Stimulated activated CD4-positive, alpha-beta T cell treated with anti-CD3 and anti-CD28 coated beads, Interleukin-1b, Interleukin-23, amount 100 ng/mL, for 48 hours (primary cell): ENCODE data around the gene MX2.
A peak's percentile ranks its signal among the peaks of the same experiment; 100 is the strongest.
"Not testable (repeated sequence)": the region's sequence is repeated elsewhere in the genome, so short reads cannot be mapped to it uniquely, and the experiment has no call there.

ENCODE experiments used
- DNase-seq: peaks from one replicate; pipeline ENCODE4 v3.0.0-alpha.2; 2020

The MX2 gene

DNA sequence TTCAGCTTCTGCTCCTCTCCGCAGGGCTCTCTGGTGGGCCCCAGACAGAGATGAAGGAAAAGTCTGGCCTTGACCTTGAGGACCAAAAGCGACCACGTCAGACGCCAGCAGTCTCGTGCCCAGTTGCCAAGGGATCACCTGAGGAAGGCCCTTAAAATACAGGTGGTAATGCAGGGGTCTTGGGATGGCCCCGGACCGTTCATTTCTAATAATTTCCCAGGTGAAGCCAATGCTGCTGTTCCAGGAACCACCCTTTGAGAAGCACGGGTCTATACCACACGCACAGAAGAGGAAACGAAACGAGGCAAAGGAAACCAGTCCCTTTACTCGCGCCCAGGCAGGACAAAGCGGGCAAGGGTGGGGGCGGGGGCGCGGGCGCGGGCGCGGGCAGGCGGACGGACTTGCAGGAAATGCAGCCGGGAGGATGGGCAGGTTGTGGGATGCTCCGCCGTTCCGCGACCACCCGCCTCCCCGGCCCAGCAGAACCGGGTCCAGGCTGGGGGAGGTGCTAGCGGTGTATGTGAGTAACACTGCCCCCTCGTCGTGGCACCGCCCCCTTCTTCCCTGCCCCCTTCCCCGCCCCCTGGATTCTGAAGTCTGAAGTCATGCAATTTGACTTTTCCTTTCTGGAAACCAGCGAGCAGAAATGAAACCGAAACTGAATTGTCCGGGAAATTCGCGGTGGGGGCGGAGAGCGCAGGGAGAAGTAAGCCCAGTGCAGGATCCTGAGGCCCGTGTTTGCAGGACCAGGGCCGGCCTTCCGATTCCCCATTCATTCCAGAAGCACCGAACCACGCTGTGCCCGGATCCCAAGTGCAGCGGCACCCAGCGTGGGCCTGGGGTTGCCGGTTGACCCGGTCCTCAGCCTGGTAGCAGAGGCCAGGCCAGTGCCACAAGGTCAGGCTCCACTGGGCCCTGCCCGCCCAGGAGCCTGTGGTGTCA is 58.4 kb downstream of the MX2 start:
- DNase-seq = peak; percentile 34

DNA sequence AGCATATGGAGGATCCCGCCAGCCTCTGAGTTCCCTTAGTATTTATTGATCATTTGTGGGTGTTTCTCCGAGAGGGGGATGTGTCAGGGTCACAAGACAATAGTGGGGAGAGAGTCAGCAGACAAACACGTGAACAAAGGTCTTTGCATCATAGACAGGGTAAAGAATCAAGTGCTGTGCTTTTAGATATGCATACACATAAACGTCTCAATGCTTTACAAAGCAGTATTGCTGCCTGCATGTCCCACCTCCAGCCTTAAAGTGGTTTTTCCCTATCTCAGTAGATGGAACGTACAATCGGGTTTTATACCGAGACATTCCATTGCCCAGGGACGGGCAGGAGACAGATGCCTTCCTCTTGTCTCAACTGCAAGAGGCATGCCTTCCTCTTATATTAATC is 59.2 kb downstream of the MX2 start:
- DNase-seq = not testable (repeated sequence)

DNA sequence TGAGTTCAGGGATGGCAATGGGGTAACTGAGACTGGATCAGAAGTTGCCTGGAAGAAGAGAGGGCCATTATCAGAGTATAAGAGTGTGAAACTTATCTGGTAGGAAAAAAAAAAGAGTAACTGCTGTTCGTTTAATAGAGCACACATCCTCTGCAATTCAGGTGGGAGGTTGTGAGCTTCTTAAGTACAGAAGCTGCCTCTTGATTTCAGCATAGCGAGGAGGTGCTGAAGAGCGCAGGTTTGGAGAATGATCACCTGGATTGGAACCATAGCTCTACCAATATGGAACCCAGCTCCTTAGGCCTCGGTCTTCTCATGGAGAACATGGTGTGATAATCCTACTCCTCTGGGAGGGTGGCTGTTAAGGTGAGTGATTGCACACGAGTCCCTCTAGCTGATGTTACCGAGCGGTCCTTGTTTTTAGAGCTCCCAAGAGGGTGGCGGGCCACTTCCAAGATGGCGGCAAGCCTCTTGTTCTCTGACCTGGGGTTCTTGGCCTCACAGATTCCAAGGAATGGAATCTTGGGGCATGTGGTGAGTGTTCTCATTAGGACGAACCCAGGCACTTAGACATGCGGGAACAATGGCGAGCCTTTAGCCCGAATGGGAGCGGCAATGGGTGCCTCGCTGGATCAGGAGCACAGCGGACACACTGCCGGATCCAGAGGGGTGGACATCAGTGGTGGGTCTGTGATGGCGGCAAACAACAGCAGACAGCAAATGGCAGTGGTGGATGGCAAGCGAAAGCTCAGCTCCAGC is 60.9 kb downstream of the MX2 start:
- DNase-seq = no peak

DNA sequence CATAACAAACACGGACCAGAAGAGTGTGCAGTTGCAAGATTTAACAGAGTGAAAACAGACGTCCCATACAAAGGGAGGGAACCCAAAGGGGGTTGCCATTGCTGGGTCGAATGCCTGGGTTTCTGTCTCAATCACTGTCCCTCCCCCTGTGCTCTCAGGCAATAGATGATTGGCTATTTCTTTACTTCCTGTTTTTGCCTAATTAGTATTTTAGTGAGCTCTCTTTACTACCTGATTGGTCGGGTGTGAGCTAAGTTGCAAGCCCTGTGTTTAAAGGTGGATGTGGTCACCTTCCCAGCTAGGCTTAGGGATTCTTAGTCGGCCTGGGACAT is 61.4 kb downstream of the MX2 start:
- not testable (repeated sequence) for DNase-seq

DNA sequence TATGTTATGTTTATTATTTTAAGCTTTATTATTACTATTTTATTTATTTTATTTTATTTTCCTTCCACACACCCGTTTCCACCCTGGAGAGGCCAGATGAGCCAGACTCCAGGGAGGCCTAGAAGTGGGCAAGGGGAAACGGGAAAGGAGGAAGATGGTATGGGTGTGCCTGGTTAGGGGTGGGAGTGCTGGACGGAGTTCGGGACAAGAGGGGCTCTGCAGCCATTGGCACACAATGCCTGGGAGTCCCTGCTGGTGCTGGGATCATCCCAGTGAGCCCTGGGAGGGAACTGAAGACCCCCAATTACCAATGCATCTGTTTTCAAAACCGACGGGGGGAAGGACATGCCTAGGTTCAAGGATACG is 63.7 kb downstream of the MX2 start:
- DNase-seq = no peak

DNA sequence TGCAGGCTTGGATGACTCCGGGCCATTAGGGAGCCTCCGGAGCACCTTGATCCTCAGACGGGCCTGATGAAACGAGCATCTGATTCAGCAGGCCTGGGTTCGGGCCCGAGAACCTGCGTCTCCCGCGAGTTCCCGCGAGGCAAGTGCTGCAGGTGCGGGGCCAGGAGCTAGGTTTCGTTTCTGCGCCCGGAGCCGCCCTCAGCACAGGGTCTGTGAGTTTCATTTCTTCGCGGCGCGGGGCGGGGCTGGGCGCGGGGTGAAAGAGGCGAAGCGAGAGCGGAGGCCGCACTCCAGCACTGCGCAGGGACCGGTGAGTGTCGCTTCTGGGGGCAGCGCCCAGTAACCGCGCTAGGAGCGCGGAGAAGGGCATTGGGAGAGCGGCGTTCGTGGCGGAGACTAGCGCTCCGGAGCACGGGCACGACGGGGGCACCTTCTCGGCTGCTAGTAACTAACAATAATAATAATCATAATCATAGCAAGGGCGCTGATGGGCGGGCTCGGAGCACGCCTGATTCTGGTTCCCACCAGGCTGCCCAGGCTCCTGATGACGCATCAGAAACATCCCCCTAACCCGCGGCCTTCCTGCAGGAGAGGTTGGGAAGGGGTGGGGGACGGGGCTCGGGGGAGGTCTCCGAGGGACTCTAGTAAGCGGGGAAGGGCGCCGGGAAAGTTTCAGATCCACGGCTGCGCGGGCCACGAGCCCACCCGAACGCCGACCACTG is 64.3 kb downstream of the MX2 start, which contains the start of gene MX1:
Gene MX1, plus strand, starts transcription at position 286 of the 722 bp plus-strand sequence. CDS start 5,832 bp downstream, outside the sequence.
- DNase-seq = peak; percentile 87

DNA sequence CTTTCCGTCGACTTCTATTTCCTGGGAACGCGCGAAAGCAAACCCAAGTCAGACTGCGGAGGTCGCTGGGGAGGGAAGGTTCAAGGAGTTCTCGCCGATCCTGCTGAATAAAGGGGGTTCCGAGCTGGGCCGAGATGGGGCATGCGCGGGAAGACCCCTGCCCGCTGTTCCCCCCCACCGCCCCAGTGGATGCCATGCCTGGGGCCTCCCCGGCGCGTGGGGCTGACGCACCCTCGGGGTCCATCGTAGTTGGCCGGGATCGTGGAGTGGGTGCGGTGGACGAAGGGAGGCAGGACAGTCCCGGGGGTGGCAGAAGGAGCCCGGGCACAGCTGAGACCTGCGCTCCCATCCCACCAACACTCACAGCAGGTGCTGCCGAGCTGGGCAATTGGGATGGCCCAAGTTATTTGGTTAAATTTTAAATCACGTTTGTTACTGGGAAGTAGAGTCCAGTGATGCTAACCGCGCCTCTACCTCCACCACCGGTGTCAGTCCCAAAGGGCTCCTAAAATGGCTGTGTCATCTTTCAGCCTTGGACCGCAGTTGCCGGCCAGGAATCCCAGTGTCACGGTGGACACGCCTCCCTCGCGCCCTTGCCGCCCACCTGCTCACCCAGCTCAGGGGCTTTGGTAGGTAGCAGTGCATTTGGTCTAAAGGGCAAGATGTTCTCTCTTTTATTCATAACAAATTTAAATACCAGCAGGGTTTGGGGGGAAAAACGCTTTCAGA is 65.0 kb downstream of the MX2 start:
- DNase-seq = peak; percentile 13

DNA sequence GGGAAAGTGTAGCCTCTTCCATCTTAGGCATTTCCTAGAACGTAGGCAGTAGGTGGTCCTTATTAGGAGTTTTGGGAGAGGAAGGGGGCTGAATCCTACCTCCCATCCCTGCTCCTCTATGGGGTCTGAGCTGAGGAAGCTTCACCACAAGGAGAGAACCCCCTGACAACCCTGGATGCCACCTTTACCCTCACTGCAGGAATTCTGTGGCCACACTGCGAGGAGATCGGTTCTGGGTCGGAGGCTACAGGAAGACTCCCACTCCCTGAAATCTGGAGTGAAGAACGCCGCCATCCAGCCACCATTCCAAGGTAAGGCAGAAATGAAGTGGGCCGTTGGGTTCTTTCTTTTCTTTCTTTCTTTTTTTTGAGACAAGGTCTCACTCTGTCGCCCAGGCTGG is 65.7 kb downstream of the MX2 start:
- no peak for DNase-seq

DNA sequence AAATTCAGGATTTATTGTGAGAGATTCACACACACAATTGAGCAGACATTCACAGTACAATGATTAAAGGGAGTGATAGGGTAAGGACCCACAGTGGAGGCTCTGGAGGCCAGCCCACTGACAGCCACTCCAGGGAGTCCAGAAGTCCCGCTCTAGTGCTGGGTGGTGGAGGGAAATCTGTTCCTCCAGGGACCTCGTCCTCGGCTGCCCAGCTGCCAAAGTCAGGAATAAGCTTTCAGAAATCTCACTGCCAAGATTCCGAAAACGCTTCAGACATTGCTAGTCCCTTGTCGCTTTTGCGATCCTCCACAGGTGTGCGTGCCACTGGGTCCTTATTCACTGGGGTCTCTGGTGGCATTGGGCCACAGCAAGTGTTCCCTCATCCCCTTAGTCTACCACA is 66.5 kb downstream of the MX2 start:
- no peak for DNase-seq

DNA sequence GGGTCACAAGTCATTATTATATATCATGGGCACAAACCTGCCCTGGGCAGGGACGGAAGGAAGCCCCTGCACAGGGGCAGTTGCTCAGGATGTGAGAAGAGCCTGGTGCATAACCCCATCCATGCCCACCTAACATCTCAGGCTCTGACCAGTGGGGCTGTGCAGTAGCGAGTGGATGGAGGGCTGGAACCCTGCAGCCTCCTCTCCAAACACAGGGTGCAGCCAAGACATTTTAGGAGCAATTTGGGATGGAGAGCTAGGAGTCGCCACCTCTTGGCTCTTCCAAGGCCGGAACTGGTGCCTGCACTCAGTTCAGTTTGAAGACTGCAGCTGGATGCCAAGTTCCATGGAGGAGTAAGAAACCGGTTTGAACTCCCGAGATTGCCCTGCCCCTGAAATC is 67.0 kb downstream of the MX2 start:
- no peak for DNase-seq

DNA sequence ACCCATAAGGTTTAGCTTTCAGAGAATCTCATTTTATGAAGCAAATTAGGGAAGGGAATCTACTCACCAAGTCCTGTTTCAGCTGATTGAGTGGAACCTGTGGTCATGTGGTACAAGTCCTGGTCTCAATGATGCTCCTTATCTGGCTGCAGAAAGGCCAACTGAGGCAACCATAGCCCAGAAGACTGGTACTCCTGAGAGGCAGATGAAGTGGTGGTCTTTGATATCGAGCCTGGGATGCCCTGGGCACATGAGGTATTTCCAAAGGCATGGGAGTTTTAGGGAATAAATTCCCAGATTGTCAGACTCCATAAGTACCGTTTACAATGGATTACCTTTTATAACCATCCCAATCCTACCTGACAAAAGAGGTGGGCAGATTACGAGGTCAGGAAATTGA is 67.5 kb downstream of the MX2 start:
- no peak for DNase-seq

DNA sequence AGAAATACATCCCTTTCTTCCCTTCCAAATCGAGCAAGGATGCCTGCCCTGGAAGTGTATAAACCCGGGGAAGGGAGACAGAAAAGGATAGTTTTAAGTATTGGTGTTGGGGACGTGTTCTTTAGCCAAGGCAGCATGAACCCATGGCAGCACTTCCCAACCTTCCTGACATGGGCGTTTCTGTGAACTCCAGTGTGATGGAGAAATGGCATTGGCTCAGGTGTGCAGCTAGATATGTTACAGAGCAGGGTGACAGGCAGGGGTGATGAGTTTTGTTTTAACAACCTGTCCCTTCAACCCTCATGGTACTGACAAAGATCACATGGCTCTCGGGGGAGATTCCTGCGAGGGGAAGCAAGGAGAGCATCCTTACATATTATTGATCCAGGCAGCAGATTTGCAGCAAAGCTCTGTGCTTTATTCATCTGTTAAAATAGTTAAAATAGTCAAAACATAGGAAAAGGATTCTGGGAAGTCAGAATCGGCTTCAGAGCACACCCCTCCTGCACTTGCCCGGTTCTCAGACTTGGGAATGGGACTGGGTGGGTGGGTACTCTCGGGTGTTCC is 68.2 kb downstream of the MX2 start:
- no peak for DNase-seq

DNA sequence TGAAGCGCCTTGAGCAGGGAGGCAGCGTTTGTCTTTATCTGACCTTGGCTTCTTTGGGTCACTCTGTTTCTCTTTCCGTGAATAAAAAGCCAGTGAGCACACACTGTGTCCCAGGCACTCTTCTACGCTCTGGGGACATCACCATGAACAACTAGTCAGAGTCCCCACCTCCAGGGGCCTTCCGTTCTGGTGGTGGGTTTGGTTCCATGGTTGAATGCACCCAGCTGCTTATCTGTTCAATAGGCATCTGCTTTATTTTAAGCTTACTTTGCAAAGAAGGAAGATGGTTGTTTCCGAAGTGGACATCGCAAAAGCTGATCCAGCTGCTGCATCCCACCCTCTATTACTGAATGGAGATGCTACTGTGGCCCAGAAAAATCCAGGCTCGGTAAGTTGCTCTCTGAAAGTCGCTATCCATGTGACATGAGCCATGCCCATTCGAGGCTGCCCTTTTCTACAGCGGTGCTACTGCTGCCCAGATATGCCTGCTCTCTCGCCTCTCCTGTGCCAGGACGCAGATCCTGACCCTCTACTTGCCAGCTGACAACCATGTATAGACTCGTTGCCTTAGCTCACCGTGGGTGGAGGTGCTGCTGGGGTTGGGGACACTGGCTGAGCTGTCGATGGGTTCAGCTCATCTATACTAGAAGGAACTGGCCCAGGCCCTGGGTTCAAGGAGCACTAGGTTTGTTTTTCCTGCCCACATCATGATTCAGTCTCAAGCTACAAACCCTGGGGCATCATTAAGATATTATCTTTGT is 70.1 kb downstream of the MX2 start:
- no peak for DNase-seq

DNA sequence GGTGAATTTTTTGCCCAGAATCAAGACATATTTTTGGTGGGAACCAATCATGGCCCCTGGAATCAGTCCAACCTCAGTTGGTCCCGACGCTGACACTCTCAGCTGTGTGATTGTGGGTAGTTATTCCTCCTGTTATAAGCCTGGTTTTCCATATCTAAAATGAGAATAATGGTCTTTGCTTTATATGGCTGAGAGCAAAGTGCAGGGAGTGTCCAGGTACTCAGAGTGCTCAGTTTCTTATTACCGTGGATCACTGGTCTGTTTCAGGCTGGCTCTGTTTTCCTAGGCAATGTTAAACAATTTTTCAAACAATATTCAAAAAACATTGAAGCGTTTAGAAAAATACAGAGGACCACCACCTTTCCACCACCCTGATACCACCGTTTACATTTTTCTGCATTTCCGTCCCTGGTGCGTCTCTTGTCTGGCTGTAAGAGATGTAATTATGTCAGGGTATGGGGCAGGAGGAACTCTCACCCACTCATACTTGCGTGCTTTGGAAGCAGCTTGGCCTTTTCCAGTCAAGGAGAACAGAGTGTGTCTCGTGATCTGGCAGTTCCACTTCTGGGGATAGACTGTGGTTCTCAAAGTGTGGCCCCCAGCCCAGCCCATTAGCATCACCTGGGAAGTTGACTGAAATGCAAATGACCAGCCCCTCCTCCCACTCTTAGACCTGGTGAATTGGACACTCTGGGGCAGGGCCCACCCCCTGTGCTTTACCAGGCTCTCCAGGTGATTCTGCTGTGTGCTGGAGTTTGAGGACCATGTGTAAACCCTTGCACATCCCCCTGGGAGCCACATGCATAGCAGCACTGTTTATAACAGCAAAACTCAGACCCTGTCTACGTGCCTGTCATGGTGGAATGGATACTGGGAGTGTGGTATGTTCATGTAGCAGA is 71.0 kb downstream of the MX2 start:
- DNase-seq = no peak

DNA sequence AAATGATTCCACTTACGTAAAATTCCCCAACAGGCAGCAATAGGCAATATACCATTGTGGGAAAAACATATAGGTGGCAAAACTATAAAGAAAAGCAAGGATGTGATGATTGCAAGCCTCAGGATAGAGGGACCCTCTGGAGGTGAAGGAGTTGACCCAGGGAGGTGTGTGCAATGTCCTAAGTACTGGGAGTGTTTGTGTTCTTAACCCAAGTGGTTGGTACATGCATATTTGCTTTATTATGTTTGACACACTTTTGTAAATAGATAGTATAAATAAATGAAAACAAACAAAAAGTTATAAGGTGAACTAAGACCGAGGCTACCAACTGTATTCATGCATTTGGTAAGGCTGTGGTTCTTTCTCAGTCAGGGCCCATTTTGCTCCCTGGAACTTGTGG is 71.7 kb downstream of the MX2 start:
- DNase-seq = no peak

DNA sequence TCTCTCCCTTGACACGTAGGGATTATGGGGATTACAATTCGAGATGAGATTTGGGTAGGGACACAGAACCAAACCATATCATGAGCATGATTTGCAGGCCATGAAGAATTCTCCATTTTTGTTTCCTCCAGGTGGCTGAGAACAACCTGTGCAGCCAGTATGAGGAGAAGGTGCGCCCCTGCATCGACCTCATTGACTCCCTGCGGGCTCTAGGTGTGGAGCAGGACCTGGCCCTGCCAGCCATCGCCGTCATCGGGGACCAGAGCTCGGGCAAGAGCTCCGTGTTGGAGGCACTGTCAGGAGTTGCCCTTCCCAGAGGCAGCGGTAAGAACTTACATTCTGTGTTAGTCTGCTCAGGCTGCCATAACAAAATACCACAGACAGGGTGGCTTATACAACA is 73.9 kb downstream of the MX2 start:
- DNase-seq = no peak

DNA sequence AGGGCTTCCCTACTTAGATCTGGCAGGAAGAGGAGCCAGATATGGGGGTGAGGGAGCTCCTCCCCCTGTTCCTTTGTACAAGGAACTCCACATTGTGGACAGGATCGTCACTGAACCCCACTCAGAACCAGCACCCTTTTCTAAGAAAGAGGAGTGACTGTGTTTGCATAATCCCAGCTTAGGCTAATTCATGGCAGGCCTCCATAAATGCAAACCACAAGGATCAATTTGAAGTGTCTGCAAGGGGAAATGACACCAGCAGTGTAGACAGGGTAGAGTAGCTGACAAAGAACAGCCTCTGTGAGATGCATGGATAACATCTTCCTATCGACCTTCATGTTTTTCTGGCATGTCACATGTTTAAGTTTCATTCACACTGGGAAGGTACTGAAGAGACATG is 75.9 kb downstream of the MX2 start:
- DNase-seq = no peak

DNA sequence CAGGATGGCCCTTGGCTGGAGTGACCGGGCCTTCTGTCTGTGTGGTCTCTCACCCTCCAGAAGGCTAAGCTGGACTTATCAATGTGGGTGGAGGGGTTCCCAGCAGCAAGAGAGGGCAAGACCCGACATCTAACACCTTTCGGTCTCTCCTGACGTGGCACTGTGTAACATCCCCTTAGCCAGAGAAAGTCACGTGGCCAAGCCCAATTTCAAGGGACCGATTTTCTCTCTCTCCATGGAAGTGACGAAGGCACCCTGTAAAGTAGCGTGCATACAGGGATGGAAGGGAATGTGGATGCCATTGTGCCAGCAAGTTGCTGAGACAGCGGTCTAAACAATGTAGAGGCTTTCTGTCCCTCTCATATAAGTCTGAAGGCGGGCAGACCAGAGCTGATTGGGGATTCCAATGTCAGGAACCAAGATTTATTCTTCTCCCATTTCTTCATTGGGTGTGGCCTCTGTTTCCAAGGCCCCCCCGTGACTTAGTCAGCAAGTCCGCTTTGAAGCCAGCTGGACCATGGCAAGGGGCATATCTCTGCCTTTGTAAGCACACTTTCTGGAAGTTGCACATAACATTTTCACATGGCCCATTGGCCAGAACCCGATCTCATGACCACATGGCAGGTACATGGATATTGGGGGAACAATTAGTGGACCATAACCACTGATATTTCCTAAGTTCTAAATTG is 76.7 kb downstream of the MX2 start:
- no peak for DNase-seq

DNA sequence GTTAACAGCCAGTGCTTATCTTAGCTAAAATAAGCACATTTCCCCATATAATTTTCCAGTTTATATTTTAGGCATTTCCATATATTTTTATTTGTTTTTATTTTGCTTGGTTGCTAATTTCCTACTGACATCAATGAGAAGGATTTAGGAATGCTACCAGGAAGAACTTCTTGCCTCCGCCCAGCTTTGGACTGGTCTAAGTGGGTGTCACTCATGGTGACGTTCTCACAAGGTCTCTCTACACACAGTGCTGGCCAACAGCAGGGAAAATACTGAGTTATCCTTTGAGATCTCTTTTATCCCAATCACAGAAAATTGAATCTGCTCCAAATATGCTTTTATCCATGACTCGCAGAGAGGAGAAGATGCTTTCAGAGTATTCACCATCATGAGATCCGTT is 77.4 kb downstream of the MX2 start:
- no peak for DNase-seq

DNA sequence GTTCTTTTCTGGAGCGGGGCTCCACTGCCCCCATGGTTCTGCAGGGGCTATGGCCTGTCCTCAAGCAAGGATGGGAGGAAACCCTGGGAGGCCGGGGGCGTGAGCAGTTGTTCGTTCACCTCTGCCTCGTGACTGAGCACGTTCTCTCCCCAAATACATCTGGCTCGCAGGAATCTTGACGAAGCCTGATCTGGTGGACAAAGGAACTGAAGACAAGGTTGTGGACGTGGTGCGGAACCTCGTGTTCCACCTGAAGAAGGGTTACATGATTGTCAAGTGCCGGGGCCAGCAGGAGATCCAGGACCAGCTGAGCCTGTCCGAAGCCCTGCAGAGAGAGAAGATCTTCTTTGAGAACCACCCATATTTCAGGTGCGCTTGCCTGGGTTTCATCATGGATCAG is 79.7 kb downstream of the MX2 start:
- no peak for DNase-seq
